GM19455 (cell line): ENCODE results near the gene BTG2.

Source experiments
- ATAC-seq: cut with Tn5 transposase; IDR thresholded peaks from one replicate; pipeline ENCODE4 v1.9.1; 2021; ENCODE audit not compliant: unreplicated experiment

BTG2 gene

GRCh38 chr1:203276408-203276807, 28.9 kb upstream of the BTG2 start:
- ATAC-seq = no peak

- no peak for ATAC-seq
These were observed 28.3 kb upstream of the BTG2 start for GRCh38 chr1:203276916-203277545.

- no peak for ATAC-seq
These were observed 27.0 kb upstream of the BTG2 start for GRCh38 chr1:203278082-203278884.

GRCh38 chr1:203278885-203279406, 26.4 kb upstream of the BTG2 start:
- ATAC-seq = no peak

- ATAC-seq = no peak
These were observed 25.3 kb upstream of the BTG2 start for GRCh38 chr1:203280061-203280460.

GRCh38 chr1:203281033-203281432, 24.3 kb upstream of the BTG2 start:
- no peak for ATAC-seq

- ATAC-seq = no peak
These were observed 23.3 kb upstream of the BTG2 start for GRCh38 chr1:203281851-203282661.

GRCh38 chr1:203282720-203283542, 22.4 kb upstream of the BTG2 start:
- no peak for ATAC-seq

- ATAC-seq = no peak
These were observed 21.7 kb upstream of the BTG2 start for GRCh38 chr1:203283597-203283996.

- no peak for ATAC-seq
These were observed 20.8 kb upstream of the BTG2 start for GRCh38 chr1:203284411-203285123.

- no peak for ATAC-seq
These were observed 18.9 kb upstream of the BTG2 start for GRCh38 chr1:203286161-203286984.

- ATAC-seq = peak; percentile 45
These were observed 18.0 kb upstream of the BTG2 start for GRCh38 chr1:203287109-203287893.

- no peak for ATAC-seq
These were observed 17.4 kb upstream of the BTG2 start for GRCh38 chr1:203287898-203288297.

- no peak for ATAC-seq
These were observed 16.9 kb upstream of the BTG2 start for GRCh38 chr1:203288400-203288799.

GRCh38 chr1:203289281-203289981, 15.9 kb upstream of the BTG2 start:
- peak; percentile 57 for ATAC-seq

- no peak for ATAC-seq
These were observed 15.4 kb upstream of the BTG2 start for GRCh38 chr1:203289982-203290260.

- ATAC-seq = peak; percentile 48
These were observed 14.8 kb upstream of the BTG2 start for GRCh38 chr1:203290261-203291089.
